AG08395 (cell line): ENCODE data around the gene MOK.
"Not testable (repeated sequence)": the region's sequence is repeated elsewhere in the genome, so short reads cannot be mapped to it uniquely, and the experiment has no call there.

Source experiments
- DNase-seq: peaks from one replicate; pipeline ENCODE4 v3.0.0; 2012; ENCODE audit warnings: mixed read lengths, low spot score

MOK gene

DNA sequence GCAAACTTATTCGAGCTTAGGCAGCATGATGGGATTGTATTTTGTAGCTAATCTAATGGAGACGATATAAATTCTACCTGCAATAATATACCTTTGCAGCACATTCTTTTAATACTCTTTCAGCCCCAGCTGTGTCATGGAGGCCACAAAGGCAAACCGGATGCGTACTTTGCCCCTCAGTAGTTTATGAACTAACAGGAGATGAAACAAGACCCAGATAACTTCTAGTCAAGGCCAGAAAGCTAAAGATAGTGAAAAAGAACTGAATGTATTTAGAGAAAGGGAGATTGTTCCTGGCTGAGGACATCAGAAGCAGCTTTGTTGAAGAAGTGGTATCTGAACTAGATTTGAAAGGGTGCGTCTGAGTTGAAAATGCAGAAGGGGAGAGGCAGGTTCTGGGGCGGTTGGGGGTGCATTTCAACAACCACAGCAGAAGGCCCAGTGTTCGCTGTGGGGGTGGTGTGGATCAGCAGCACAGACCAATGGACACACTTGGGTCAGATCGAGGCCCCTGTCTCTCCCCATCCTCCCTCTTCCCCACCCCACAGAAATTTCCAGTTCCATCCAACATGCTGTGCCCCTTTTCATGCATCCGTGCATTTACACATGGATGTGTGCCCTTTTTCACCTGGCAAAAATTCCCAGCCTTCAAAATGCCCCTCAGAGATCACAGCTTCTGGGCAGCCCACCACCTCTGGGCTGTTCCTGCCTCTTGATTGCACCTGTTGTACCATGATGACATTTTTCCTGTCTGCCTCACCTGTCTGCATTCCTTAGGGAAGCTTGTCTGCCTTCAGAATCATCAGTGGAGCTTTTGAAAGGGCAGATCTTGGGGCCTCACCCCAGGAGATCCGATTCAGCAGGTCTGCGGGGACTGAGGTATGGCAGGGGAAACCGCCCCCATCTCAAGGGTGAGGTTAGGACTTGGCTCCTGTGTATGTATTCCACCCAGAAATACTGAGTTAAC is 16.8 kb upstream of the MOK start:
- no peak for DNase-seq

DNA sequence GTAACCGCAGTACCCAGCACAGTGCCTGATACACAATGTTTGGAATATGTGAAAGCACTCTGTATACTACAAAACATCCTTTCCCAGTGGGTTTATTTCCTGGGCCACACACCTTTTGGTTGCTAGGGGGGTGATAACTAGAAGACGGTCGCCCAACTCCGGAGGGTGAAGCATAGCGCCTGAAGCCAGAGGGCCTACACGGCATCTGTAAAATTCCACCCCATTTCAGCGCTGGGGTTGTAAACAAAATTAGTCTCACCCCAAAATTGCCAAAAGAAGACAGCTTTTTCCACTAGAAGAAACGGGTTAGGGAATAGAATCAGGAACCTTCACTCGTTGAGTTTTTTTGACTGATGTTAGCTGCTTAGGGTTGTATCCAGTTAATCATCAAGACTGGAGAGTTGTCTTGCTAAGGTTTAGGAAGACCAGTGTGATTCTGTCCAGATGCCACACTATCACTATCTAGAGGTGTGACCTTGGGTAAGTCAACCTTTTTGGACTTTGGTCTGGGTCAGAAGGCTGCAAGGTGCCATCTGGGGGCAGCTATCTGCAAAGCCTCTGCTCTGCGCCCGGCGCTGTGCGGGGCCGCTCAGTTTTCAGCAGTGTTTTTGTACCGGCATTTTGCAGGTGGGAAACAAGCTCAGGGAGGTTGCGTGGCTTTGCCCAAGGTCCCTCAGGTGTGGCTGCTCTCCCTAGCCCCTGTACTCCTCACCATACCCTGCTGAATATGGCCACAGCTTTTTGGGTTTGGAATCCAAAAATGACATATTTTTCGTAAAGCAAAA is 15.9 kb upstream of the MOK start:
- DNase-seq = no peak

DNA sequence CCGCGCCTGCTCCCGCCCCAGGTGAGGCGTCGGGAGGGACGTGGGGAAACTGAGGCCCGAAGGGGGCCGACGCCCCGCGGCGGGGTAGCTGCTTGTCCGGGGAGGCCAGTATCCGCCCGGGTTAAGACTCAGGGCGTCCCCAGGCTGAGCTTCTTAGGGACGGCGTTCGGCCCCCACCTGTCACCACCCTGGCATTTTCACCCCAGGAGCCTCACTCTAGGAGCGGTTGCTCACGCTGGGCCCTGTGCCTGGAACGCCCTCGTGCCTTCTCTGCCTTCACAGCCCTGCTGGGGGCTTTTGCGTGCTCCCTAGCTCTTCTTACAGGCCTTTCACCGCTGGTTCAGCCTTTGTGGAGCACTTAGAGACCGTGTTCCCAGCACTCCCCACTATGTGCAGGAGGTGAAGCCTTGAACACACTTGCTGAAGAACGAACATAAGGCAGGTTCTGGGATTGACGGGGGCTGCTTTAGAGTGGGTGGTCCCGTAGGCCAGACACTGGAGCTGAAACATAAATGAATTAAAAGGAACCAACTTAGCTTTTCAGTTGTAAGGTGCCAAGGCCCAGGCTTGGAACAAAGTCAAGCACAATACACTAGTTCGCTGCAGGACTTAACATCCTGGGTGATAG is 15.2 kb upstream of the MOK start:
- peak; percentile 43 for DNase-seq

DNA sequence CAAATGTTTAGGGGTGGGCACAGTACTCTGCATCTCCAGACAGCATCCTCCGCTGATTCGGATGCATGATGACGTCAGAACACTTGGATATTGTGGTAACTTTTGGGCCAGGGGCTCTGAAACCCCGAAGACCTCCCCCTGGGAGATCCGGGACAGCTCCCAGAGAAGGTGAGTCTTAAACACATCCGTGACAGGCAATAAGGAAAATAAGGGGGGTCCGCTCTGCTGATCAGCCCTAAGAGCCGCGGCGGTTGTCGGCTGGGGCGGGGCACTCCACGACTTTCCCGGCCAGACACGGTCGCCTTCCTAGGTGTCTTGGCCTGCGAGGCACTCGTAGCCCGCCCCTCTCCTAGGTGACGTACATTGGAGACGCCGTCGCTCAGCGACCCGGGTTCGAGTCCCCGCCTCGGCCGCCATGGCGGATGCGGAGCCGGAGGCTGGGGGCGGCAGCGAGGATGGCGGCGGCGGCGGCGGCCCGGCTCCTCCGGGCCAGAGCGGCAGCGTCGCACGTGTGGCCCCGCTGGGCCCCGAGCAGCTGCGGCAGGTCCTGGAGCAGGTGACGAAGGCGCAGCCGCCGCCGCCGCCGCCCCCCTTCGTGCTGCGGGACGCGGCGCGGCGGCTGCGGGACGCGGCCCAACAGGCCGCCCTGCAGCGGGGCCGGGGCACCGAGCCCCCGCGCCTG is 14.5 kb upstream of the MOK start, which contains the start of gene ZNF839:
Gene ZNF839 (plus strand): TSS at position 396 of the 682 bp plus-strand sequence. CDS start 20 bp downstream, at position 416.
- DNase-seq = peak; percentile 92

DNA sequence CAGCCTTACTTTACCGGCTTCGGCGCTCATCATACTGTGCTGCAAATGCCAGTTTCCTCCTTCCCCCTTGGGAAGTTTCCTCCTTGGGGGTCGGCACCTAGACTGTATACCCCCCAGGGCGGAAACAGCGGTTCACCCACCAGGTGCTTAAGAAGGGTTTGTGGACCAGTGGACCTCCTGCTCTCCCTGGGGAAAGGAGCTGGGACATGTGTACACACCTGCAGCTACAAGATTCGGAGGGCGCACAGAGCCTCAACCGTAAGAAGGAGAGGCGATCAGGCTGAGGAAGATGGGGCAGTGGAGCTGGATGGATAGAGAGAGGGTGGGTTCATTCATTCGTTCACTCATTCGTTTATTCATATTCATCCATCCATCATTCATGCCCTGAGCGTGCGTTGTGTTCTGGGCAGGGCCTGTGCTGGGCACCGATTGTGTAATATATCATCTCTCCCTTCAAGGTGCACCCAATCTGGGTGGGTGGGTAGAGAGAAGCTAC is 13.9 kb upstream of the MOK start:
- no peak for DNase-seq

DNA sequence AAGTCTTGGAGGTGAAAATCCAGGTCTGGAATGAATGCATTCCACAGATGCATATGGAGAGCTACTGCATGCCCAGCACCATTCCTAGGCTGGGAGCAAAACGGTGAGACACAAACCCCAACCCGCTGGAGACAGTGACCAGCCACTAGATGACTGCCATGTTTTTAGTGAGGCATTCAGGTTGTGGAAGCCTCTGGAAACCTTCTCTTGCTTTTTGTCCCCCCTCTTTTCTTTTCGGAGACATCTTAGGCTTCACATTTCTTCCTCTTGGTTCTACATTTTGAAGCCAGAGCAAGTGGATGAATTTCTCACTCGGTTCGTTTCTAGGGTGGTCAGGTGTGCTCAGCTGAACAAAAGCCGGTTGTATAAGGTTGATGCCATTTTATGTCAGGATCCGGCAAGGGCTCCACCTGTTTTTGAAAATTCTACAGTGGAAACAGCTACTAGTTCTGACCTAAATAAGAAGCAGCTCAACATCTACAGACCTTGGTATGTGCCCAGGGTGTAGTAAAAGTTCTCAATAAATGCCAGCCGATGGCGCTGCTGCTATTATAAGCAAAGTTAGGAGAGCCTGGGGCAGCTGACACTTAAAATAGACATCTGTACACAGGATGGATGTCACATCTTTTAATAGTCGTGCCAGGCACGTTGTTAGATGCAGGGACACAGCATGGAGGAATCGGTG is 12.7 kb upstream of the MOK start:
- DNase-seq = no peak

DNA sequence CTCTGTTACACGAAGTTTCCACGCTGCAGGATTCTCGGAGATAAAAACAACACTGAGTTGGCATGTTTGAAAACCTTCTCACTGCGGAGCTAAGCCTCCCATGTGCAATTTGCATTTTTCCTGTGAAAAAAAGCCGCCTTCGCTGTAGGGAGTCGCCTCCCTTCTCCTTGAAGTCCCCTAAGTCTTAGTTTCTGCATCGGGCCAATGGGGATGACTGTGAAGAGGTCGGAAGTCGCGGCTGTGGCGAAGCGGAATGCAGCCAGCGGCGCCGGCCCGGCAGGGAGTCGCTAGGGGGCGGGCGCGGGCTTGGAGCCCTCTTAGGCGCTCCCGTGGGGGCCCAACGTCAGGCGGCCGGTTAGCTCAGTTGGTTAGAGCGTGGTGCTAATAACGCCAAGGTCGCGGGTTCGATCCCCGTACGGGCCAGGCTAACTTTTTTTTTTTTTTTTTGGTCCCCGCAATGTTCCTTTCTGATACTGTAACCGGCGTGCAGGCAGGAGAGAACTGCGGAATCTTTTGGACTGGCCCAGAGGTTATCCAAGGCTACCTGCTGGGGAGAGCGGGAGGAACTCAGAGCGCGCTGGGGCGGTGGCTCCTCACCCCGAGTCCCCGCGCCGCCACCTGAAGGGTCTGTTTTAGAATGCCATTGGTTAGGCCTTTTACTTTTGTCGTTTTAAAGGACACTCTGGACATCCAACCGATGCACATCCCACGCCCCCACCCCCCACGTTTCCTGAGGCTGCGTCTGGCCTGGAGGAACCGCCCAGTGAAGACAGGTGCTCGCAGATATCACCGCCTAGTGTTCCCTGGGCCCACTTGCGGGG is 12.0 kb upstream of the MOK start:
- peak; percentile 93 for DNase-seq

DNA sequence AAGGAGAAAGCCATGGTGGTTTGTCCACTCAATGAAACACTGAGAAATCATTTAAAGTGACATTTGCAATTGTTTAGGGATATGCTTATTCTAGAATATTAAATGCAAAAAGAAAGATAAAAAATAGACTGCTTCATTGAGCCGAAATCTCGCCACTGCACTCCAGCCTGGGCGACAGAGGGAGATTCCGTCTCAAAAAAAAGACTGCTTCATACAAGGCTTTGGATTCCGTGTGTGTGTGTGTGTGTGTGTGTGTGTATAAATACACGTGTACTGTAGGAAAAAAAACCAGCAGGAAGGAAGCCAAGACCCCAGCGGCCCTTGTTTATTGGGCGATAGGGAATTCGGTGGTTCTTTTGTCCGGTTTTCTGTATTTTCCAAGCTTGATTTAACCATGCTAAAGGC is 11.4 kb upstream of the MOK start:
- DNase-seq = no peak

DNA sequence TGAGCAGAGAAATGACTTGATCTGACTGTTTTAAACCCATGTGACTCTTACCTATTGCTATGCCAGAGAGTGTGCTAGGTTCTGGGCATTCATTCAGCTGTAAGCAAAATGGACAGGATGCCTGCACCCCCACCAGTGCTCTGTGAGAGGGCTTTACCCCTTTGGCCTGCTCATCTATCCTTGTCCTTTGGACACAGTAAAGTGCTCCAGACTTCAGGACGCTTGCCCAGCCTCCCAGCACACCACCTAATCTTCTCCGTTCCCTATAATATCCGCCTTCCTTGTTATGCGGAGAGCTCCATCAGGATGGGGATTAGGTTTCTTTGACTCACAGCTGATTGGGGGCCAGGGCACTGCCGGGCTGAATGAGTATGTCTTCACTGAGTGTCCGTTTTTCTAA is 10.2 kb upstream of the MOK start:
- DNase-seq = no peak

DNA sequence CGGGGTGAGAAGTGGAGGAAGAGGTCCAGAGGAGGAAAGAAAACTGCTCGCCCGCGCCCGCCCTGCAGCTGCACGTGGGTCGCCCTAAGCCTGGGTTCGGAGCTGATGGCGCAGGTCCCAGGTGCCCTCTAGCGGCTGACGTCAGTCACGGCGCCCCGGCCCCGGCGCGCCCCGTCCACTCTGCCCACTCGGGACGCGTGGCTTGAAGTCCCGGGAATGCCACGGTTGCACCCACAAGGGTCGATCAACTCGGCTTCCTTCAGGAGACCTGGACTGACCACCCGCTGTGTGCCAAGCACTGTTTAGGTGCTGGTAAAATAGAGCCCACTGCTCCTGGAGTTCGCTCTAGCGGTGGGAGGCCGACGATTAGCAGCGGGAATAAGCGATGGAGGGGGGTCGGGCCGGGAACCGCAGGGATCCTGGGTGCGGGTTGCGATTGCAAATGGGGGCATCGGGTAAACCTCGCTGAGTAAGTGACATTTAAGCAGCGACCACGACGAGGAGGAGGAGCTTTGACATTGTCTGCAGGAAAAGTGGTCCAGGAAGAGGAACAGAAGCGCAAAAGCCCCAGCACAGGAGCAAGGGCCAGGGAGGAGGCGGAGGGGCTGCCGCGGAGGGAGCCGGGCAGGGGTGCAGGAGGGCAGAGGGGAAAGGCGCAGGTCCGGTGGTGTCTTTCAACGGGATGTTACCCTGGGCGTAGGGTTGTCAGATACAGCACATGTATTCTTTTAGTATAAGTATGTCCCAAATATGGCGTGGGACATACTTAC is 9.5 kb upstream of the MOK start:
- peak; percentile 84 for DNase-seq

DNA sequence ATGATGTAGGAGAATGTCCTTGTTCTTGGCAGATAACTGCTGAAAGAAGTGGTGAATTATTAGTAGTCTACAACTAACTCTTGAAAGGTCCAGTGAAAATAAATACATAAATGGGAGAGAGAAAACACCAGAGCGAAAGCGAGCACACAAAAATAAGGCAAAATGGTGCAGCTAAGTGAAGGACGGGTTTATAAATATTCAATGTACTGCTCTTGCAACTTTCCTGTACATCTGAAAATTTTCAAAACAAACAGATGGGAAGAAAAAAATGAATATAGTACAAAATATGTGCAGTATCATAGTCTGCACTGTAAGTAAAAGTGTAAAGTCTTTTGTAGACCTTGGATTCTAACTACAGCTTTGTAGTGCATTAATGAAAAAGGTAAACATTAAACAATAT is 1.3 kb downstream of the MOK start:
- no peak for DNase-seq

DNA sequence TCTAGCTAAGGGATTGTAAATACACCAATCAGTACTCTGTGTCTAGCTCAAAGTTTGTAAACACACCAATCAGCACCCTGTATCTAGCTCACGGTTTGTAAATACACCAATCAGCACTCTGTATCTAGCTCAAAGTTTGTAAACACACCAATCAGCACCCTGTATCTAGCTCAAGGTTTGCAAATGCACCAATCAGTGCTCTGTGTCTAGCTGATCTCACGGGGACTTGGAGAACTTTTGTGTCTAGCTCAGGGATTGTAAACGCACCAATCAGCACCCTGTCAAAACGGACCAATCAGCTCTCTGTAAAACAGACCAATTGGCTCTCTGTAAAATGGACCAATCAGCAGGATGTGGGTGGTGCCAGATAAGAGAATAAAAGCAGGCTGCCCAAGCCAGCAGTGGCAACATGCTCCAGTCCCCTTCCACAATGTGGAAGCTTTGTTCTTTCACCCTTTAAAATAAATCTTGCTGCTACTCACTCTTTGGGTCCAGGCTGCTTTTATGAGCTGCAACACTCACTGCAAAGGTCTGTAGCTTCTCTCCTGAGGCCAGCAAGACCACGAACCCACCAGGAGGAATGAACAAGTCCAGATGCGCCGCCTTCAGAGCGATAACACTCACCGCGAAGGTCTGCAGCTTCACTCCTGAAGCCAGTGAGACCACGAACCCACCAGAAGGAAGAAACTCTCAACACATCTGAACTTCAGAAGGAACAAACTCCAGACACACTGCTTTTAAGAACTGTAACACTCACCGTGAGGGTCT is 6.5 kb downstream of the MOK start:
- DNase-seq = not testable (repeated sequence)

DNA sequence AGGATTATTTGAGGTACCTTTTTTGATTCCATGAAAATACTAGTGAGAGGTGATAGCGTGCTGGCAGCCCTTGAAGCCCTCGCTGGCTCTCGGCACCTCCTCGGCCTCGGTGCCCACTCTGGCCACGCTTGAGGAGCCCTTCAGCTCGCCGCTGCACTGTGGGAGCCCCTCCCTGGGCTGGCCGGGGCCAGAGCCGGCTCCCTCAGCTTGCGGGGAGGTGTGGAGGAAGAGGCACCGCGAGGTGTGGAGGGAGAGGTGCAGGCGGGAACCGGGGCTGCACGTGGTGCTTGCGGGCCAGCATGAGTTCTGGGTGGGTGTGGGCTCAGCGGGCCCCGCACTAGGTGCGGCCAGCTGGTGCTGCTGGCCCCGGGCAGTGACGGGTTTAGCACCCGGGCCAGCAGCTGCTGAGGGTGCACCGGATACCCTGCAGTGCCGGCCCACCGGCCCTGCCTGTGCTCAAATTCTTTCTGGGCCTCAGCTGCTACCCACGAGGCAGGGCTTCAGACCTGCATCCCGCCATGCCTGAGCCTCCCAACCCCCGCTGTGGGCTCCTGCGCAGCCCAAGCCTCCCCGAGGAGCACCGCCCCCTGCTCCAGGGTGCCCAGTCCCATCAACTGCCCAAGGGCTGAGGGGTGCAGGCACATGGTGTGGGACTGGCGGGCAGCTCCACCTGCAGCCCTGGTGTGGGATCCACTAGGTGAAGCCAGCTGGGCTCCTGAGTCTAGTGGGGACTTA is 7.4 kb downstream of the MOK start:
- DNase-seq = no peak

DNA sequence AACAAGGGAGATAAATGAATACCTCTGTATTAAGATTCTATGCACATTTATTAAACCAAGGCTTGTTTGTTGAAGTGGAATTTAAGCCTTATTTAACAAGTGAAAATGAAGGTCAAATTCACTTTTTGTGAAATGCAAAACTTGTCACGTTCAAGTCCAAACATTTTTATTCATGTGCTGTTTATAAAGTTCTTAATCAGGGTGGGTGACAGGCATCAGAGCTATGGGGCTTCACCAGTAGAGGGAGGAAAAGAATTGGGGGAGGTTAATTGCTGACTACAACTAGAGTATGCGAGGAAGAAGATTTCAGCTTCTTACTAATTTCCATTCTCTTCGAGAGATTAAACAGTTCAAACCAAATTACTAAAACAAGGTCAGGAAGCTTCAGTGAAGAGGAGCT is 9.7 kb downstream of the MOK start:
- DNase-seq = no peak

DNA sequence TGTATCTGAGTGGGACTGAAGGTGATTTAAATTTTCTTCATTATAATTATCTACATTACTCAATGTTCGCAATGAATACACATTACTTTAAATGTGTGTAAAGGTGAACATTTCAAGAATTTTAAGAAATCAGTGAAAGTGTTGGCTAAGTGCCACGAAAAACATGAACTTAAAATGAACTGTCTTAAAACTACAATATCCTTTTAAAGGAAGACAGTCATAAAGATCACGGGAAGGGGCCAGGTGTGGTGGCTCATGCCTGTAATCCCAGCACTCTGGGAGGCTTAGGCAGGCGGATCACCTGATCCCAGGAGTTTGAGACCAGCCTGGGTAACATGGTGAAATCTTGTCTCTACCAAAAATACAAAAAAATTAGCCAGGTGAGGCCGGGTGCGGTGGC is 11.2 kb downstream of the MOK start:
- no peak for DNase-seq

DNA sequence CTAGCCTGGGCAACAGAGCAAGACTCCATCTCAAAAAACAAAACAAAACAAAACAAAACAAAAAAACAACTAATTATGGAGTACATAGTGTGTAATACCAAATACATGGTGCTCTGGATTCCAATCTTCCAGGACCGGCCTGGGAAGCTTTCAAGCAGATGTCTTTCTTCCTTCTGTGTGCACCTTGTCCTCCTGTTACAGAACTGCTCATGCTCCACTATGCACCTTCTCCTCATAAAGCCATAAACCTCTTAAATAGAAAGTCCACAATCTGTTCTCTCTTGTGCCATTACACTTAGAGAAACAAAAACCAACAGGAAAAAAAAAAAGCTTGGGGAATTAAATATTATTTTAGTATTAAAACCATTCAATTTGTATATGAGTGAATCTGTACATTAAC is 12.5 kb downstream of the MOK start:
- DNase-seq = no peak

DNA sequence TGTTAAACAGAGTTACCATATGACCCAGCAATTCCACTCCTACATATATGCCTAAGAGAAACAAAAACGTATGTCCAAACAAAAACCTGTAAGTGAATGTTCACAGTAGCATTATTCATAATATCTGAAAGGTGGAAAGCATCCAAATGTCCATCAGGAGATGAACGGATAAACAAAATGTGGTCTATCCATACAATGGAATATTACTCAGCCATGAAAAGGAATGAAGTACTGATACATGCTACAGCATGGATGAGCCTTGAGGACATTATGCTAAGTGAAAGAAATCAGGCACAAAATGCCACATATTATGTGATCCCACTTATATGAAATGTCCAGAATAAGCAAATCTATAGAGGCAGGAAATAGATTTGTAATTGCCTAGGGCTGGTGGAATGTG is 16.8 kb downstream of the MOK start:
- DNase-seq = no peak

DNA sequence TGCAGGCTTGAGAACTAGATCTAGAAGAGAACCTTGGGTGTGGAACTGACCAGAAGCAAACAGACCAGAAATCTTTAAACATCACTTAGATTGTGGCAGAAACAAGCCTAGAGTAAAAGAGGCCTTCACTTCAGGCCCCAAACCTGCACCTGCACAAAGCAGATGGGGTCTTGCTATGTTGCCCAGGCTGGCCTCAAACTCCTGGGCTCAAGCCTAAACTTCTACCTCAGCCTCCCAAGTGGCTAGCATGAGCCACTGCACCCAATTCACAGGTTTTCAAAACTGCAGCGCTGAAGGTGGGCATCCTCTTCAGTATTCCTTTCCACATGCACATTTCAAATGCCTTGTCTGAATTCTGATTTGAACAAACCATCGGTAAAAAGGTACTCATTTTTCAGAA is 19.9 kb downstream of the MOK start:
- no peak for DNase-seq
